ENCODE results near the gene RECQL5.

RECQL5 gene

DNA sequence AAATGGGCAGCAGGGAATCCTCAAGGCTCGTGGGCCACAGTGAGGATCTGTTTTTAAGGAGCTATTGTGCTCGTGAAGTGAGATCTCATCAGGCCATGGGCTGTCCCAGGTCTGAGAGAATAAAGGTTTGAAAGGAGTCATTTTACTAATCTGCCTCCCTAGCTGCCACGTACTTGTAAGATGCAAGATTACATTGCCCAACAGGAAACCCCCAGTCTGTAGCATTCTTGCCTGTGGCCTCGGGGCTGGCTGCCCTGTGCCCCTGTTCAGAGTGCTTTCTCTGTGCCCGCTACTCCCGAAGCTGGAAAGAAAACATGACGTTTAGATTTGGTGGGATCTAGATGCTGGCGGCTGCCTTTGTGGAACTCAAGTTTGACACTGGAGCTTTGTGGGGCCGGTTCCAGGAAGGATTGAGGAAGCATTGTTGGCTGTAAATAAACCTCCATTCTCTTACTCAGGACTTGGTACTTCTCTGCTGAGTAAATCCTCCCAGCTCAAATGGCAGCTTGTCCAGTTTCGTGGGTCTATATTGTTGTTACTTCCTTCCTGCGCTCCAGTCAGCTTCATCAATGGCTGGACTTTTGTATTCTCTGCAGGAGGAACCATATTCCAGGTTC is 21.4 kb upstream of the RECQL5 start:
- DNase-seq (ENCODE audit: low read depth in 4 of 4, low spot score in 1 of 4): no peak

- DNase-seq (ENCODE audit: low read depth in 4 of 4, low spot score in 1 of 4): no peak
Measured at GRCh38 chr17:75685499-75685898, 18.5 kb upstream of the RECQL5 start.

DNA sequence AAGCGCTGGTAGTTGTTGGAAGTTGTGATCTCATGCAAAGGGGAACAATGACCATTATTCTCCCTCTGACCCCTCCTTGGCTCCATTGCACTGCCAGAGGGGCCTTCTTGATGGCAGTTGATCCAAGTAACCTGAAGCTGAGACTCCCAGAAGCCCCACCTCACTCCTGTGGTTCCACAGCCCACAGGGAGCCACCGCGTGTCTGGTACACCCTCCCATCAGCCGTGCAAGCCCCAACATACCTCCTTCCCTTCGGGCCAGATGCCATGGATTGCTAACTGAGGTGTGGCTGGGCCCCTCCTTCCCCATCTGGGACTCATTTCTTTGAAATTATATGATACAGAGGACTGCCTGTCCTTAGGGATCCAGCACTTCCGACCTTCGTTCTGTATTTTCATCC is 18.0 kb upstream of the RECQL5 start:
- no peak for DNase-seq (ENCODE audit: low read depth in 4 of 4, low spot score in 1 of 4)

GRCh38 chr17:75684249-75684648 is 17.3 kb upstream of the RECQL5 start:
- DNase-seq (ENCODE audit: low read depth in 4 of 4, low spot score in 1 of 4): no peak

GRCh38 chr17:75683583-75683982 is 16.6 kb upstream of the RECQL5 start:
- DNase-seq (ENCODE audit: low read depth in 4 of 4, low spot score in 1 of 4): no peak

GRCh38 chr17:75681289-75681688 is 14.3 kb upstream of the RECQL5 start:
- no peak for DNase-seq (ENCODE audit: low read depth in 4 of 4, low spot score in 1 of 4)

DNA sequence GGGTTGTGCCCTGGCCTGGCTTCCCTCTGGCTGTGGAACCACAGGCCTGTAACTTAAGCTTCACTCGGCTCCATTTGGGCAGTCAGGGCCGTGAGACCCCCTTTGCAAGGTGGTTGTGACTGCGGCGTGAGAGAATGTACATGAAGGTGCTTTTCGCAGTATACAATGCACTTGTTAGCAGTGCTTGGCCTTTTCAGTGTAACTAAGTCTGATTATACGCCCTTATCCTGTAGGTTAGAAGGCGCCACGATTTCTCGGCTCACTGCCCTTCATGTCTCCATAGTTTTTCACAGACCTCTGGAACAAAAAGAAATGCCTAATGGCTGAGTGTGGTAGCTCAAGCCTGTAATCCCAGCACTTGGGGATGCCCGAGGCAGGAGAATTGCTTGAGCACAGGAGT is 13.5 kb upstream of the RECQL5 start:
- no peak for DNase-seq (ENCODE audit: low read depth in 4 of 4, low spot score in 1 of 4)

GRCh38 chr17:75679706-75680211 is 12.8 kb upstream of the RECQL5 start:
- no peak for DNase-seq (ENCODE audit: low read depth in 4 of 4, low spot score in 1 of 4)

- no peak for DNase-seq (ENCODE audit: low read depth in 4 of 4, low spot score in 1 of 4)
Measured at GRCh38 chr17:75676461-75676860, 9.5 kb upstream of the RECQL5 start.

GRCh38 chr17:75673487-75673886 is 6.5 kb upstream of the RECQL5 start:
- no peak for DNase-seq (ENCODE audit: low read depth in 4 of 4, low spot score in 1 of 4)

GRCh38 chr17:75672011-75672410 is 5.1 kb upstream of the RECQL5 start:
- DNase-seq (ENCODE audit: low read depth in 4 of 4, low spot score in 1 of 4): no peak

GRCh38 chr17:75670868-75671267 is 3.9 kb upstream of the RECQL5 start:
- DNase-seq (ENCODE audit: low read depth in 4 of 4, low spot score in 1 of 4): no peak

- no peak for DNase-seq (ENCODE audit: low read depth in 4 of 4, low spot score in 1 of 4)
Measured at GRCh38 chr17:75668489-75668888, 1.5 kb upstream of the RECQL5 start.

DNA sequence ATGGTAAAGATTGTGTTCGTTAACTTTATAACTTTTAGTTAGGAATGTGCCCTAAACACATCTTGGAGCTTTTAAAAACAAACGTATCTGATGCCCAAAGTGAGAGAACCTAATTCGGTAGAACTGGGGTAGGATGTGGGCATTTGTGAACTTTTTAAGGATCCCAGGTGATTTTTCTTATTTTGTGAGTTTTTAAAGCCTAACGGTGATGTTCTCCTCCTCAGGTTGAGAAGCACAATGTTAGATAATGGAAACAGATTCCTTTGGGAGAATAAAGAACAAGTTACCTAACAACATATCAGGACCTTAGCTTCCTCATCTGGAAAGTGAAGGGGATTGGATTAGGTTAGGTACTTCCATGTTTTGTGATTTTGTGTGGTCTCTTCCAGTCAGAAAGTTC is 871 bp upstream of the RECQL5 start:
- DNase-seq (ENCODE audit: low read depth in 4 of 4, low spot score in 1 of 4): no peak

DNA sequence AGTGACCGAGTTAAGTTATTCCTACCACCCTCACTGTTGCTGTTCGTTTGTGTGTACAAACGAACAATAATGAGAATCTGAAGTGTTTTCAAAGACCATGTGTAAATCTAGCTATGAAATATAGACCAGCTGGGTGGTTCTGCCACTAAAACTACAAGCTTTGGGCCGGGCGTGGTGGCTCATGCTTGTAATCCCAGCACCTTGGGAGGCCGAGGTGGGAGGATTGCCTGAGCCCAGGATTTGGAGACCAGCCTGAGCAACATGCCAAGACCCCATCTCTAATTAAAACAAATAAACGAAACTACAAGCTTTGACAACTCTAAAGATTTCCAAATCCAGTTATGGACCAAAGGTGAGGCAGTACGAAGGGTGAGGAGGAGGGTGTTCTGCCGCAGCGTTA is 973 bp downstream of the RECQL5 start:
- DNase-seq (ENCODE audit: low read depth in 4 of 4, low spot score in 1 of 4): no peak

- DNase-seq (ENCODE audit: low read depth in 4 of 4, low spot score in 1 of 4): no peak
Measured at GRCh38 chr17:75664099-75664549, 2.8 kb downstream of the RECQL5 start.

DNA sequence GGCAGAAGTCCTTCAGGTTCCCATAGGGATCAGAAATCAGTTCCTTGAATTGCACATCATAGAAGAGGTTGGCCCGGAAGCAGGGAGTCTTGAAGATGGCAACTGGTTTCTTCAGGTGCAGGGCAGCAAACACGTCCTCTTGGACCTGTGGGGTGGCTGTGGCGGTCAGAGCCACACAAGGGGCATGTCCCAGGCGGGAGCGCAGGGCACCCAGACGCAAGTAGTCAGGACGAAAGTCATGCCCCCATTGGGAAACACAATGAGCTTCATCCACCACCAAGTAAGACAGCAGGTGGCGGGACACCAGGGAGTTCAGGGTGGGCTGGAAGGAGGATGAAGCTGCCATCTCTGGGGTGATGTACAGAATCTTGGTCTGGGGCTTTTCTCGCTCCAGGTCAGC is 4.4 kb downstream of the RECQL5 start:
- no peak for DNase-seq (ENCODE audit: low read depth in 4 of 4, low spot score in 1 of 4)

DNA sequence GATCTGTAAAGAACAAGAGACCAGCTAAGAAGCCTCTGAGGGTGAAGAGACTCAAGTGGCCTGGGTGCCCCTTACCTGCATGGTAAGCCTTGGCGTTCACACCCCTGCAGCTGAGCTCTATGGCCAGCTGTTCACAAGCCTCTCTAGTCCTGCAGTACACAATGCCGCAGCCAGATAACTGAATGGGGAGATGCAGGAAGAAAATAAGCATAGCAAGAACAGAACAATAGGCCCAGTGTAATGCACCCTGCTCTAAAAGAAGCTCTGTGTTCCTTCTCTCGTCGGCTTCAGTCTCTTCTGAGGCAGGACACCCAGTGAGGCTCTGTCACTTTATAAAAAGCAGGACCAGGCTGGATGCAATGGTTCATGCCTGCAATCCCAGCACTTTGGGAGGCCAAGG is 5.4 kb downstream of the RECQL5 start:
- no peak for DNase-seq (ENCODE audit: low read depth in 4 of 4, low spot score in 1 of 4)

GRCh38 chr17:75658237-75658636 is 8.7 kb downstream of the RECQL5 start:
- DNase-seq (ENCODE audit: low read depth in 4 of 4, low spot score in 1 of 4): no peak

GRCh38 chr17:75654176-75654575 is 12.8 kb downstream of the RECQL5 start:
- no peak for DNase-seq (ENCODE audit: low read depth in 4 of 4, low spot score in 1 of 4)

DNA sequence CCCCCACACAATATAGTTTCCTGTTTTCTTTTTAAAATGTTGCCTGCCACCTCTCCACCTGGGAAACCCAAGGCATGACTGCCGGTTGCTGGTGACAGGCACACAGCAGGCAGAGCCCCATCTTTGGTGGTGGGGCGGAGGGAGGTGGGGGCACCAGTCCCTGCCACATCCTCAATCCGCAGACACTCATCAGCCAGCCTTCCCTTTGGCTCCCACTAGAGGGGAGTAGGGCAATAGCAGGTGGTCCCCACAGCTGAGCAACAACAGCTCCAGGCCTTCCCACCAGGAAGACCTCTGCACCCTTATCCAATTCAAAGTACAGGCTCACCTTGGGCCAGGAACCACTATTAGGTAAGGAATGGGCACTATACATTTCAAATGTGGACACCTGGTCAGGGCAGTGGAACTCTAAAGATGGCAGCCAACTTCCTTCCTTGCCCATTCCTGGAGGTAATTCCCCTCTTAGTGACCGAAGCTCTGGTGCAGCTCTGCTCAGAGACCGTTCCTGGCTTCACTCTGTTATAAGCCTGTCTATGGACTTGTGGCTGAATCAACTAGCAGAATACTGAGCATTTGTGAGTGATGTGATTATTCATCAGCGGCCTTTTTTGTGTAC is 13.9 kb downstream of the RECQL5 start:
- DNase-seq (ENCODE audit: low read depth in 4 of 4, low spot score in 1 of 4): no peak

- DNase-seq (ENCODE audit: low read depth in 4 of 4, low spot score in 1 of 4): no peak
Measured at GRCh38 chr17:75652341-75652740, 14.6 kb downstream of the RECQL5 start.

DNA sequence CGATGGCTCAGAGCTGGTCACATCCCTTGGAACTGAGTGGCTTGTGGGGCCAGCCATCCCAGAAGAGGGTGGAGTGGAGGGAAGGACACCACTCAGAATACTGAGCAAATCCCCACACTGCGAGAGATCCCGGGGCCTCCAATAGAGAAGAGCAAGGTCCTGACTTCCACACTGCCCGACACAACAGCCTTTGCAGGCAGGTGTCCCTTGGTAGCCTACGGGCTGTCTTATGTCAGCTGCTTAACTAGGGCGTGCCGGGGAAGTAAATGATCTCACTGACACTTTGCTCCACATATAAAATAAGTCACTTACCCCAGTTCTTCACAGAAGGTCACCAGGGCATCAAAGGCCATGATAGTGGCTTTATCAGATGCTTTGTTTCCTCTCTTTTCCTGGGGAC is 16.1 kb downstream of the RECQL5 start:
- no peak for DNase-seq (ENCODE audit: low read depth in 4 of 4, low spot score in 1 of 4)
